A549 (cell line): Measurements from ENCODE around the gene TPBG.

Source experiments
- CHD2 ChIP-seq: fragments of 150-350 bp; IDR thresholded peaks from 2 replicates; pipeline ENCODE4 v1.6.1; 2014; ENCODE audit warnings: low read length; ENCODE audit not compliant: partially characterized antibody
- JUN ChIP-seq, 2 experiments: fragments of >200 bp; sonication (Bioruptor Twin); formaldehyde crosslinking; IDR thresholded peaks; 2 replicates in 1 of 2; 3 replicates in 1 of 2; pipeline ENCODE4 v1.6.1; 2016 to 2017
- MAZ ChIP-seq: fragments of 150-350 bp; IDR thresholded peaks from 2 replicates; pipeline ENCODE4 v1.6.1; 2014; ENCODE audit warnings: antibody characterized with exemption, low read depth, low read length, borderline replicate concordance
- NR3C1 ChIP-seq: fragments of >200 bp; sonication (Bioruptor Twin); formaldehyde crosslinking; IDR thresholded peaks from 3 replicates; pipeline ENCODE4 v1.6.1; 2017
- TF ChIP-seq, protein P1 (sequence below): fragments of >200 bp; sonication (Bioruptor Twin); formaldehyde crosslinking; IDR thresholded peaks from 3 replicates; pipeline ENCODE4 v1.5.1; 2016
- TF ChIP-seq, protein P2 (sequence below): fragments of 200-600 bp; sonication (generic); IDR thresholded peaks from 2 replicates; pipeline ENCODE4 v1.6.1; 2016; ENCODE audit warnings: antibody characterized with exemption, mild to moderate bottlenecking, moderate library complexity

DNA sequence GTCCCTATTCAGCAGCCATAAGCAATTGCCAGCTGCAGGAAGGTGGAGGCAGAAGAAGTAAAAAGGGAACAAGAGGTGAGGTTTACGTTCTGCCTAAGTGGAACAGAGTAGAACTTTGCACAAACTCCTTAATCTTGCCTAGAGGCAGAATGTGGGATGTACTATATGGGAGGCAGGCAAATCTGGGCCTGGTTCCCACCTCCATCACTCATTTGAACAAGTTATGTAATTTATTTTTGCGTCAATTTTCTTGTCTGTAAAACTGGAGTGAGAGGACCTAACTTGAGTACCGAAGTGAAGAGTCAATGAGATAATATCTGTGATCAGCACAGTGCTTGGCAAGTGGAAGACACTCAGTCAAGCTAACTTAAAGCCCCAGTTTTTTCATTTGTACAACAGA lies 2.0 kb upstream of the TPBG start:
- TF ChIP-seq NR3C1, result no peak
- no peak for TF ChIP-seq JUN (IDR thresholded peaks at IDR 0.05)
- TF ChIP-seq, protein P1, sequence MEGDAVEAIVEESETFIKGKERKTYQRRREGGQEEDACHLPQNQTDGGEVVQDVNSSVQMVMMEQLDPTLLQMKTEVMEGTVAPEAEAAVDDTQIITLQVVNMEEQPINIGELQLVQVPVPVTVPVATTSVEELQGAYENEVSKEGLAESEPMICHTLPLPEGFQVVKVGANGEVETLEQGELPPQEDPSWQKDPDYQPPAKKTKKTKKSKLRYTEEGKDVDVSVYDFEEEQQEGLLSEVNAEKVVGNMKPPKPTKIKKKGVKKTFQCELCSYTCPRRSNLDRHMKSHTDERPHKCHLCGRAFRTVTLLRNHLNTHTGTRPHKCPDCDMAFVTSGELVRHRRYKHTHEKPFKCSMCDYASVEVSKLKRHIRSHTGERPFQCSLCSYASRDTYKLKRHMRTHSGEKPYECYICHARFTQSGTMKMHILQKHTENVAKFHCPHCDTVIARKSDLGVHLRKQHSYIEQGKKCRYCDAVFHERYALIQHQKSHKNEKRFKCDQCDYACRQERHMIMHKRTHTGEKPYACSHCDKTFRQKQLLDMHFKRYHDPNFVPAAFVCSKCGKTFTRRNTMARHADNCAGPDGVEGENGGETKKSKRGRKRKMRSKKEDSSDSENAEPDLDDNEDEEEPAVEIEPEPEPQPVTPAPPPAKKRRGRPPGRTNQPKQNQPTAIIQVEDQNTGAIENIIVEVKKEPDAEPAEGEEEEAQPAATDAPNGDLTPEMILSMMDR, result no peak
- TF ChIP-seq, protein P2, sequence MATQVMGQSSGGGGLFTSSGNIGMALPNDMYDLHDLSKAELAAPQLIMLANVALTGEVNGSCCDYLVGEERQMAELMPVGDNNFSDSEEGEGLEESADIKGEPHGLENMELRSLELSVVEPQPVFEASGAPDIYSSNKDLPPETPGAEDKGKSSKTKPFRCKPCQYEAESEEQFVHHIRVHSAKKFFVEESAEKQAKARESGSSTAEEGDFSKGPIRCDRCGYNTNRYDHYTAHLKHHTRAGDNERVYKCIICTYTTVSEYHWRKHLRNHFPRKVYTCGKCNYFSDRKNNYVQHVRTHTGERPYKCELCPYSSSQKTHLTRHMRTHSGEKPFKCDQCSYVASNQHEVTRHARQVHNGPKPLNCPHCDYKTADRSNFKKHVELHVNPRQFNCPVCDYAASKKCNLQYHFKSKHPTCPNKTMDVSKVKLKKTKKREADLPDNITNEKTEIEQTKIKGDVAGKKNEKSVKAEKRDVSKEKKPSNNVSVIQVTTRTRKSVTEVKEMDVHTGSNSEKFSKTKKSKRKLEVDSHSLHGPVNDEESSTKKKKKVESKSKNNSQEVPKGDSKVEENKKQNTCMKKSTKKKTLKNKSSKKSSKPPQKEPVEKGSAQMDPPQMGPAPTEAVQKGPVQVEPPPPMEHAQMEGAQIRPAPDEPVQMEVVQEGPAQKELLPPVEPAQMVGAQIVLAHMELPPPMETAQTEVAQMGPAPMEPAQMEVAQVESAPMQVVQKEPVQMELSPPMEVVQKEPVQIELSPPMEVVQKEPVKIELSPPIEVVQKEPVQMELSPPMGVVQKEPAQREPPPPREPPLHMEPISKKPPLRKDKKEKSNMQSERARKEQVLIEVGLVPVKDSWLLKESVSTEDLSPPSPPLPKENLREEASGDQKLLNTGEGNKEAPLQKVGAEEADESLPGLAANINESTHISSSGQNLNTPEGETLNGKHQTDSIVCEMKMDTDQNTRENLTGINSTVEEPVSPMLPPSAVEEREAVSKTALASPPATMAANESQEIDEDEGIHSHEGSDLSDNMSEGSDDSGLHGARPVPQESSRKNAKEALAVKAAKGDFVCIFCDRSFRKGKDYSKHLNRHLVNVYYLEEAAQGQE, result no peak
- TF ChIP-seq CHD2, result no peak
- TF ChIP-seq MAZ, result no peak
